CD14-positive monocyte (primary cell): ENCODE measurements around the gene AP3D1. TPM values are rescaled to one million over a fixed set of nuclear protein-coding genes. Genes with fewer than 3 reads are reported as not detected.

Experiments
- DNase-seq, 3 donors: peaks; one replicate each; pipeline ENCODE4 v3.0.0-alpha.2; 2011 to 2022
- H2AFZ ChIP-seq: 2 replicates; pipeline ENCODE4 v1.6.0; 2012; ENCODE audit warnings: mild to moderate bottlenecking, low read depth, low read length, inconsistent platforms; ENCODE audit not compliant: insufficient read depth, poor library complexity, severe bottlenecking
- H3K27ac ChIP-seq, 2 donors: 1 replicate in 1 of 2; 2 replicates in 1 of 2; pipeline ENCODE4 v1.5.1; 2012 to 2013; ENCODE audit warnings: low read length in 2 of 2, control low read depth in 1 of 2, inconsistent platforms in 1 of 2, low read depth in 1 of 2, mild to moderate bottlenecking in 1 of 2
- H3K27me3 ChIP-seq, 2 donors: one replicate each; pipeline versions ENCODE4 v1.6.0 to v1.6.1; 2011 to 2013; ENCODE audit warnings: low read length in 2 of 2; ENCODE audit not compliant: control insufficient read depth in 2 of 2, insufficient read depth in 2 of 2
- H3K36me3 ChIP-seq, 2 donors: replicated peaks in 1 of 2; 1 replicate in 1 of 2; 2 replicates in 1 of 2; pipeline versions ENCODE4 v1.5.1 to v1.6.1; 2012 to 2013; ENCODE audit warnings: low read length in 2 of 2, control low read depth in 1 of 2, inconsistent platforms in 1 of 2, mild to moderate bottlenecking in 1 of 2; ENCODE audit not compliant: insufficient read depth in 2 of 2, control insufficient read depth in 1 of 2
- H3K4me1 ChIP-seq, 2 donors: 1 replicate in 1 of 2; 2 replicates in 1 of 2; pipeline versions ENCODE4 v1.5.1 to v1.6.1; 2012 to 2013; ENCODE audit warnings: low read length in 2 of 2, control low read depth in 1 of 2, inconsistent platforms in 1 of 2, mild to moderate bottlenecking in 1 of 2, moderate library complexity in 1 of 2; ENCODE audit not compliant: insufficient read depth in 2 of 2, control insufficient read depth in 1 of 2
- H3K4me2 ChIP-seq: replicated peaks from 2 replicates; pipeline ENCODE3; 2012; ENCODE audit warnings: low read length, moderate library complexity, mild to moderate bottlenecking; ENCODE audit not compliant: poor library complexity, severe bottlenecking; ENCODE audit errors: extremely low read depth
- H3K4me3 ChIP-seq, 3 experiments: fragments of 200-600 bp in 1 of 3; sonication (generic) in 1 of 3; replicated peaks in 1 of 3; 1 replicate in 2 of 3; 2 replicates in 1 of 3; pipeline ENCODE4 v1.5.1; 2011 to 2013; ENCODE audit warnings: low read length in 3 of 3, mild to moderate bottlenecking in 3 of 3, control low read depth in 2 of 3, low read depth in 2 of 3, inconsistent platforms in 1 of 3, moderate library complexity in 1 of 3
- H3K79me2 ChIP-seq: 2 replicates; pipeline ENCODE4 v1.6.0; 2012; ENCODE audit warnings: mild to moderate bottlenecking, control low read depth, inconsistent platforms, low read length, moderate library complexity; ENCODE audit not compliant: insufficient read depth
- H3K9ac ChIP-seq: 2 replicates; pipeline ENCODE4 v1.6.0; 2017; ENCODE audit warnings: low read length, mild to moderate bottlenecking; ENCODE audit not compliant: insufficient read depth, poor library complexity, severe bottlenecking
- H3K9me3 ChIP-seq, 2 donors: replicated peaks in 1 of 2; 1 replicate in 1 of 2; 2 replicates in 1 of 2; pipeline versions ENCODE4 v1.5.1 to v1.6.1; 2012 to 2013; ENCODE audit warnings: low read length in 2 of 2, control low read depth in 1 of 2; ENCODE audit not compliant: control insufficient read depth in 1 of 2, insufficient read depth in 1 of 2
- H4K20me1 ChIP-seq: 2 replicates; pipeline ENCODE4 v1.6.0; 2012; ENCODE audit warnings: mild to moderate bottlenecking, low read length, control low read depth, moderate library complexity; ENCODE audit not compliant: insufficient read depth
- H3K27ac Mint-ChIP-seq, 7 donors: one replicate each; pipeline ENCODE4 v1.8.0; 2020; ENCODE audit warnings: mild to moderate bottlenecking in 7 of 7, mixed read lengths in 7 of 7, moderate library complexity in 6 of 7, inconsistent platforms in 2 of 7
- H3K27me3 Mint-ChIP-seq, 3 donors: one replicate each; pipeline ENCODE4 v1.8.0; 2021 to 2022; ENCODE audit warnings: low read depth in 3 of 3, mild to moderate bottlenecking in 3 of 3, mixed read lengths in 3 of 3, moderate library complexity in 3 of 3, inconsistent platforms in 1 of 3
- H3K36me3 Mint-ChIP-seq, 2 donors: one replicate each; pipeline ENCODE4 v1.8.0; 2020; ENCODE audit warnings: mixed read lengths in 2 of 2, inconsistent platforms in 1 of 2, mild to moderate bottlenecking in 1 of 2
- H3K4me1 Mint-ChIP-seq: one replicate; pipeline ENCODE4 v1.8.0; 2020; ENCODE audit warnings: mild to moderate bottlenecking, mixed read lengths
- H3K4me3 Mint-ChIP-seq, 2 donors: one replicate each; pipeline ENCODE4 v1.8.0; 2020; ENCODE audit warnings: mild to moderate bottlenecking in 2 of 2, mixed read lengths in 2 of 2, moderate library complexity in 1 of 2
- H3K9me3 Mint-ChIP-seq, 7 donors: one replicate each; pipeline ENCODE4 v1.8.0; 2020 to 2022; ENCODE audit warnings: mixed read lengths in 7 of 7, mild to moderate bottlenecking in 6 of 7, moderate library complexity in 6 of 7, inconsistent platforms in 2 of 7
- CTCF ChIP-seq: fragments of 200-600 bp; IDR thresholded peaks from one replicate; pipeline ENCODE4 v1.8.0; 2022; ENCODE audit warnings: antibody characterized with exemption, mild to moderate bottlenecking
- WGBS: methylation state at CpG from one replicate; pipeline ENCODE4 v1.1.5; 2013; ENCODE audit warnings: missing lambda C conversion rate; ENCODE audit not compliant: insufficient coverage; 5-methylcytosine and 5-hydroxymethylcytosine counted together
- intact Hi-C, 2 donors: fragments of 100-400 bp; cut with micrococcal nuclease; formaldehyde crosslinking; loops; one replicate each; pipeline versions ENCODE4 v1.15.0 to v1.15.1; 2023
- polyA plus RNA-seq, 3 donors: library from polyadenylated mRNA; depleted of rRNA in 1 of 3; unstranded in 2 of 3; stranded (reverse) in 1 of 3; fragments of 300-500 nt in 2 of 3; fragments of >200 nt in 1 of 3; fragmentation: Illumina TruSeq in 2 of 3; gene quantifications; 1 replicate in 2 of 3; 2 replicates in 1 of 3; pipeline ENCODE4 v1.2.3, GENCODE V29; 2012 to 2021

Gene AP3D1
- polyA plus RNA-seq, 3 donors, result 9.6 to 105 (median 12.4) TPM

DNA sequence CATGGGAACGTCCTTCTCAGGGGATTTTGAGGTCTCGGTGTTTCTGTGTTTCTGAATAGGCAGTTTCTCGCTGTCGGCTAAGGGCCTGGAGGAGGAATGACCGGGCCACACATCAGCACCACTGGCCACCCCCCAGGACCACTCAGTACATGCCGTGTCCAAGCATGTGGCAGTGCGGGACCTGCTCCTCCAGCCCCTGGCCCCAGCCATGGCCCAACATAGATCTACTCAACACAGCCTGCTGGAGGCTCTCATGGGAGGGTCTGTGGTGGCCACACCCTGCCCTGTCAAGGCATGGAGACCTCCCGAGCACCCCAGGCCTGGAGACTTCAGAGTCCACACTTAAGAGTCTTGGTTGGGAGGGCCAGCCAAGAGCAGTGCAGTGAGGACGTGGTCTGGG lies 37.1 kb downstream of the AP3D1 start:
- intact Hi-C loops, result no loop called here

GRCh38 chr19:2113439-2114211 lies 37.7 kb downstream of the AP3D1 start:
- no peak overlapping the region for H2AFZ ChIP-seq
- H3K27me3 Mint-ChIP-seq, result no peaks in the 10 kb centered on the region
- H3K79me2 ChIP-seq, result no peaks in the 10 kb centered on the region
- no peak overlapping the region for H3K27ac ChIP-seq
- intact Hi-C loops, result no loop called here
- no peak overlapping the region for H3K4me2 ChIP-seq
- H3K4me3 ChIP-seq, result no peak overlapping the region
- H3K9ac ChIP-seq, result no peak overlapping the region
- H3K9me3 Mint-ChIP-seq, result no peaks in the 10 kb centered on the region
- H3K36me3 ChIP-seq, result peaks cover 98 to 99% of the 10 kb centered on the region in 2 donors
- no peaks in the 10 kb centered on the region for H3K4me1 ChIP-seq
- H3K9me3 ChIP-seq, result no peaks in the 10 kb centered on the region
- H3K36me3 Mint-ChIP-seq, result peaks cover 70 to 95% of the 10 kb centered on the region in 2 donors
- no peaks in the 10 kb centered on the region for H3K4me1 Mint-ChIP-seq
- H3K27me3 ChIP-seq, result no peaks in the 10 kb centered on the region
- DNase-seq, result no peak
- H4K20me1 ChIP-seq, result peaks cover 74% of the 10 kb centered on the region
- peak overlapping the region in 2 of 7 donors; percentile 75 to 82 for H3K27ac Mint-ChIP-seq
- TF ChIP-seq CTCF, result no peak
- 98% methylated on average over 16 of the region's 24 CpGs for WGBS
- no peak overlapping the region for H3K4me3 Mint-ChIP-seq

More for the DNA sequence above, 37.1 kb downstream of the AP3D1 start:
- peaks cover 72 to 97% of the 10 kb centered on the region in 2 donors for H3K36me3 Mint-ChIP-seq
- H3K4me1 Mint-ChIP-seq, result no peaks in the 10 kb centered on the region
- no peaks in the 10 kb centered on the region for H3K27me3 Mint-ChIP-seq
- Histone ChIP-seq H4K20me1 (peaks cover 77% of the 10 kb centered on the region), H3K9ac (no peak overlapping the region), H3K4me2 (no peak overlapping the region), H2AFZ (no peak overlapping the region), H3K4me1 (no peaks in the 10 kb centered on the region), H3K27me3 (no peaks in the 10 kb centered on the region), H3K79me2 (no peaks in the 10 kb centered on the region), H3K27ac (no peak overlapping the region), H3K36me3 (peaks cover 97 to 99% of the 10 kb centered on the region in 2 donors), H3K9me3 (no peaks in the 10 kb centered on the region), H3K4me3 (no peak overlapping the region)
- TF ChIP-seq CTCF, result no peak
- peak overlapping the region in 3 of 7 donors; percentile 26 to 82 (median 75) for H3K27ac Mint-ChIP-seq
- H3K9me3 Mint-ChIP-seq, result no peaks in the 10 kb centered on the region
- no peak overlapping the region for H3K4me3 Mint-ChIP-seq
- no peak for DNase-seq
- WGBS, result 100% methylated on average over 2 of the region's 9 CpGs
